ENCODE data around the gene FOLR1.
"Not testable (repeated sequence)": the region's sequence is repeated elsewhere in the genome, so short reads cannot be mapped to it uniquely, and the experiment has no call there.

FOLR1 gene

GRCh38 chr11:72188267-72188666, 3.7 kb upstream of the FOLR1 start:
- no peak for DNase-seq

GRCh38 chr11:72189455-72190250, 2.3 kb upstream of the FOLR1 start:
- DNase-seq, result no peak

- no peak for DNase-seq
Observed at GRCh38 chr11:72190631-72191071, 1.3 kb upstream of the FOLR1 start.

- no peak for DNase-seq
Observed at GRCh38 chr11:72195518-72196270, 3.8 kb downstream of the FOLR1 start.

GRCh38 chr11:72201445-72201844, 9.5 kb downstream of the FOLR1 start:
- not testable (repeated sequence) for DNase-seq

GRCh38 chr11:72202571-72202970, 10.6 kb downstream of the FOLR1 start:
- no peak for DNase-seq

GRCh38 chr11:72203163-72203562, 11.2 kb downstream of the FOLR1 start:
- DNase-seq, result peak; percentile 65

- no peak for DNase-seq
Observed at GRCh38 chr11:72204886-72205285, 12.9 kb downstream of the FOLR1 start.

GRCh38 chr11:72206794-72207193, 14.9 kb downstream of the FOLR1 start:
- DNase-seq, result not testable (repeated sequence)

GRCh38 chr11:72208281-72208680, 16.3 kb downstream of the FOLR1 start:
- no peak for DNase-seq

- DNase-seq, result no peak
Observed at GRCh38 chr11:72209101-72209500, 17.2 kb downstream of the FOLR1 start.

GRCh38 chr11:72216638-72217037, 24.7 kb downstream of the FOLR1 start, which contains the start of gene FOLR2:
FOLR2 (plus strand) TSS chr11:72216794; CDS start chr11:72218585, 1,791 bp downstream.
- no peak for DNase-seq

GRCh38 chr11:72217841-72218240, 25.9 kb downstream of the FOLR1 start:
- DNase-seq, result no peak

GRCh38 chr11:72218251-72218745, 26.4 kb downstream of the FOLR1 start:
- DNase-seq, result no peak

GRCh38 chr11:72220696-72221363, 28.9 kb downstream of the FOLR1 start:
- no peak for DNase-seq

GRCh38 chr11:72221386-72222075, 29.6 kb downstream of the FOLR1 start:
- peak; percentile 42 for DNase-seq

- peak; percentile 66 for DNase-seq
Observed at GRCh38 chr11:72222106-72222891, 30.4 kb downstream of the FOLR1 start.

GRCh38 chr11:72222907-72223614, 31.1 kb downstream of the FOLR1 start:
- peak; percentile 97 for DNase-seq

- peak; percentile 96 for DNase-seq
Observed at GRCh38 chr11:72223615-72224563, 31.9 kb downstream of the FOLR1 start.

Measured in DMS53 (cell line).